GM18526 (cell line): ENCODE measurements around the gene CHL1.

Experiments
- POLR2A ChIP-seq: IDR thresholded peaks from 3 replicates; pipeline ENCODE4 v1.6.1; 2011; ENCODE audit not compliant: insufficient read length; ENCODE audit errors: extremely low read depth

Gene CHL1

GRCh38 chr3:335240-335639, 138.7 kb downstream of the CHL1 start:
- no peak for TF ChIP-seq POLR2A

GRCh38 chr3:339351-339750, 142.8 kb downstream of the CHL1 start:
- no peak for TF ChIP-seq POLR2A

GRCh38 chr3:341998-342397, 145.4 kb downstream of the CHL1 start:
- no peak for TF ChIP-seq POLR2A

- TF ChIP-seq POLR2A, result no peak
Measured at GRCh38 chr3:346186-346585, 149.6 kb downstream of the CHL1 start.

GRCh38 chr3:347581-347980, 151.0 kb downstream of the CHL1 start:
- no peak for TF ChIP-seq POLR2A

GRCh38 chr3:350871-351371, 154.4 kb downstream of the CHL1 start:
- no peak for TF ChIP-seq POLR2A

GRCh38 chr3:352599-352998, 156.0 kb downstream of the CHL1 start:
- no peak for TF ChIP-seq POLR2A

- TF ChIP-seq POLR2A, result no peak
Measured at GRCh38 chr3:353191-353739, 156.7 kb downstream of the CHL1 start.

GRCh38 chr3:354432-354831, 157.9 kb downstream of the CHL1 start:
- TF ChIP-seq POLR2A, result no peak

- TF ChIP-seq POLR2A, result no peak
Measured at GRCh38 chr3:355622-356021, 159.1 kb downstream of the CHL1 start.

GRCh38 chr3:356952-357351, 160.4 kb downstream of the CHL1 start:
- no peak for TF ChIP-seq POLR2A

GRCh38 chr3:359672-360071, 163.1 kb downstream of the CHL1 start:
- TF ChIP-seq POLR2A, result no peak

- TF ChIP-seq POLR2A, result peak; percentile 6
Measured at GRCh38 chr3:362681-363338, 166.2 kb downstream of the CHL1 start.

GRCh38 chr3:364287-364686, 167.7 kb downstream of the CHL1 start:
- TF ChIP-seq POLR2A, result no peak

- TF ChIP-seq POLR2A, result no peak
Measured at GRCh38 chr3:365268-365667, 168.7 kb downstream of the CHL1 start.

GRCh38 chr3:373193-373779, 176.7 kb downstream of the CHL1 start:
- TF ChIP-seq POLR2A, result no peak

- no peak for TF ChIP-seq POLR2A
Measured at GRCh38 chr3:374459-374858, 177.9 kb downstream of the CHL1 start.
